Measurements from ENCODE around the gene ODC1.

- TF ChIP-seq, protein P1, sequence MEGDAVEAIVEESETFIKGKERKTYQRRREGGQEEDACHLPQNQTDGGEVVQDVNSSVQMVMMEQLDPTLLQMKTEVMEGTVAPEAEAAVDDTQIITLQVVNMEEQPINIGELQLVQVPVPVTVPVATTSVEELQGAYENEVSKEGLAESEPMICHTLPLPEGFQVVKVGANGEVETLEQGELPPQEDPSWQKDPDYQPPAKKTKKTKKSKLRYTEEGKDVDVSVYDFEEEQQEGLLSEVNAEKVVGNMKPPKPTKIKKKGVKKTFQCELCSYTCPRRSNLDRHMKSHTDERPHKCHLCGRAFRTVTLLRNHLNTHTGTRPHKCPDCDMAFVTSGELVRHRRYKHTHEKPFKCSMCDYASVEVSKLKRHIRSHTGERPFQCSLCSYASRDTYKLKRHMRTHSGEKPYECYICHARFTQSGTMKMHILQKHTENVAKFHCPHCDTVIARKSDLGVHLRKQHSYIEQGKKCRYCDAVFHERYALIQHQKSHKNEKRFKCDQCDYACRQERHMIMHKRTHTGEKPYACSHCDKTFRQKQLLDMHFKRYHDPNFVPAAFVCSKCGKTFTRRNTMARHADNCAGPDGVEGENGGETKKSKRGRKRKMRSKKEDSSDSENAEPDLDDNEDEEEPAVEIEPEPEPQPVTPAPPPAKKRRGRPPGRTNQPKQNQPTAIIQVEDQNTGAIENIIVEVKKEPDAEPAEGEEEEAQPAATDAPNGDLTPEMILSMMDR (IDR thresholded peaks at IDR 0.05): no peak
- TF ChIP-seq POLR2A (IDR thresholded peaks at IDR 0.05): no peak
Observed at GRCh38 chr2:10396464-10396863, 51.7 kb downstream of the ODC1 start.

Data from uterus (tissue), 2 donors.